ENCODE measurements around the gene RBMS1. TPM values are rescaled to one million over a fixed set of nuclear protein-coding genes. Genes with fewer than 3 reads are reported as not detected.

The RBMS1 gene
- total and polyA plus RNA-seq, 2 of the 13 experiments (the other 11 are each of a cell fraction or from before 2014, with no cell fraction given): 55.5 to 110 TPM

GRCh38 chr2:160428405-160428763, 65.2 kb downstream of the RBMS1 start (continued):
- no peak for TF ChIP-seq TRIM22 (IDR thresholded peaks at IDR 0.05)
- no peak for TF ChIP-seq SSRP1 (CRISPR knock-in tag; IDR thresholded peaks at IDR 0.05)
- no peak for TF ChIP-seq ZNF512 (CRISPR knock-in tag; IDR thresholded peaks at IDR 0.05)
- no peak for TF ChIP-seq MYNN (CRISPR knock-in tag; IDR thresholded peaks at IDR 0.05; ENCODE audit: low read depth)
- TF ChIP-seq KLF13 (CRISPR knock-in tag; IDR thresholded peaks at IDR 0.05): no peak
- no peak for TF ChIP-seq ZNF205 (CRISPR knock-in tag; IDR thresholded peaks at IDR 0.05)

- Histone ChIP-seq H4K20me1 (ENCODE audit: insufficient read depth, low read length) (no peaks in the 10 kb centered on the region), H3K27ac (ENCODE audit: extremely low read length, insufficient read depth, low read length) (no peak overlapping the region), H3K27me3 (ENCODE audit: control insufficient read depth in 1 of 2, insufficient read depth in 2 of 2, low read length in 2 of 2) (no peaks in the 10 kb centered on the region), H3K4me3 (replicated peaks in 1 of 3; ENCODE audit: insufficient read depth in 1 of 3, low read depth in 2 of 3, low read length in 3 of 3) (no peak overlapping the region), H2AFZ (ENCODE audit: low read length) (no peak overlapping the region), H3K4me2 (ENCODE audit: low read depth, low read length) (no peak overlapping the region), H3K36me3 (replicated peaks in 1 of 2; ENCODE audit: control insufficient read depth in 1 of 2, insufficient read depth in 2 of 2, low read length in 2 of 2) (peaks cover 3 to 4% of the 10 kb centered on the region in 2 experiments; a peak in 4 of 5 replicates), H3K9me3 (ENCODE audit: low read length) (peaks cover 17% of the 10 kb centered on the region), H3K4me1 (ENCODE audit: insufficient read depth, low read length) (no peaks in the 10 kb centered on the region; the same call in 1 of the 2 replicates), H3K9ac (ENCODE audit: insufficient read depth, low read depth, low read length) (no peak overlapping the region), H3K79me2 (ENCODE audit: insufficient read depth, low read length) (peaks cover 6% of the 10 kb centered on the region)
- intact Hi-C loops (cut with micrococcal nuclease; ENCODE audit: unreplicated experiment): loop anchor here (5.0 kb wide), 2 partner anchors 489 to 544 kb away; no protein-coding TSS in a partner anchor
- ATAC-seq (no peak), DNase-seq (ENCODE audit: low spot score) (no peak), FAIRE-seq (no peak)
- POLR2A ChIA-PET: no interaction called here
- in situ Hi-C loops (cut with HindIII; ENCODE audit: extremely low pct_ligation_motif_present, low pct_unique_long_range_greater_than_20kb): no loop called here
- no TSS peak for BruUV-seq (replicated peaks)
- TF ChIP-seq JUNB (CRISPR knock-in tag; IDR thresholded peaks at IDR 0.05; ENCODE audit: borderline replicate concordance): no peak
- TF ChIP-seq KLF15 (CRISPR knock-in tag; IDR thresholded peaks at IDR 0.05; ENCODE audit: borderline replicate concordance): no peak
- TF ChIP-seq EED (CRISPR knock-in tag; IDR thresholded peaks at IDR 0.05): no peak
- TF ChIP-seq ZNF432 (CRISPR knock-in tag; IDR thresholded peaks at IDR 0.05; ENCODE audit: borderline replicate concordance): no peak
- no peak for TF ChIP-seq NBN (conservative IDR thresholded peaks at IDR 0.05)
- TF ChIP-seq CBX1 (IDR thresholded peaks at IDR 0.05; ENCODE audit: low read depth): no peak
- WGBS (ENCODE audit: low lambda C conversion rate): 94% methylated on average over 7 of the region's 7 CpGs
- CTCF ChIA-PET (ENCODE audit: low intra/inter-chr PET ratio, low total read pairs): no interaction called here
These were observed 65.8 kb downstream of the RBMS1 start for GRCh38 chr2:160427629-160428404.

All from HepG2 (cell line).